ENCODE results near the gene CELF4.

CELF4 gene

DNA sequence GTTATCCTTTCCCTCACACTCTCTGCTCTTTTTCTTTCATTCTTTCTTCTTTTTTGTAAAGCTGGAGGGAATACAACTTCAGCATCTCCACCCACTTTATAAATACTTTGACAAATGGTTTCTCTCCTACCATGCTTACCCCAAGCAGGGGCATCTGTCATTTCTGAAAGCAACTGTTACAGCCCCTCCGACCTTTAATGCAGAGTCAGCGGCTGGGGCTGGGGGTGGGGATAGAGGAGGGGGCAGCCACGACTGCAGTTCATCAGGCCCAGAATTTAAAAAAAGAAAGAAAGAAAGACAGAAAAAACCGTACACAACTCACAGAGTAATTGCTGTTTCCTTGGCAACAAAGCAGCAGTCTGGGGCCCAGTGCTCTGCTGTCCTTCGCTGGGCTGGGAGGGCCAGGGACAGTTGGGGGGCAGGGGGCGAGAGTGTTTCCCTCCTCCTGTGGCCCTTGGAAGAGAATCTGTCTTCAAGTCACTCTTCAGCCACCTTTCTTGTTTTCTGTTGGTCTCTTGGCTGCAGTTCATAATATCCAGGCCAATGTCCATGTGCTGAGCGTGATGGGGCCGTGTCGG, 53.8 kb downstream of the CELF4 start:
- WGBS (ENCODE audit: insufficient coverage) = 92% methylated on average over 7 of the region's 9 CpGs
- peaks cover 0 to 11% (median 2%) of the 10 kb centered on the region in 5 experiments for H3K9me3 ChIP-seq (ENCODE audit: control extremely low read depth in 1 of 5, control insufficient read depth in 4 of 5, insufficient read depth in 2 of 5, low read depth in 1 of 5, low read length in 4 of 5)
- H3K4me3 ChIP-seq (ENCODE audit: control insufficient read depth in 1 of 7, extremely low read depth in 1 of 7, insufficient read depth in 4 of 7, low read depth in 2 of 7, low read length in 6 of 7) = no peak overlapping the region
- no peaks in the 10 kb centered on the region for H3K36me3 ChIP-seq (ENCODE audit: control insufficient read depth in 4 of 4, insufficient read depth in 4 of 4, low read length in 3 of 4)
- POLR2A ChIA-PET = no interaction called here
- no peak for DNase-seq
- H3K4me1 ChIP-seq (ENCODE audit: control extremely low read depth in 1 of 4, control insufficient read depth in 4 of 4, insufficient read depth in 4 of 4, low read length in 3 of 4) = no peaks in the 10 kb centered on the region
- no peak overlapping the region for H3K27ac ChIP-seq (ENCODE audit: insufficient read depth in 1 of 2, low read depth in 1 of 2, low read length in 2 of 2, poor library complexity in 1 of 2, severe bottlenecking in 2 of 2)
- CTCF ChIA-PET = no interaction called here
- peaks cover 0 to 27% (median 3%) of the 10 kb centered on the region in 5 experiments for H3K27me3 ChIP-seq (replicated peaks in 2 of 5; ENCODE audit: control insufficient read depth in 4 of 5, insufficient read depth in 5 of 5, low read length in 4 of 5)

DNA sequence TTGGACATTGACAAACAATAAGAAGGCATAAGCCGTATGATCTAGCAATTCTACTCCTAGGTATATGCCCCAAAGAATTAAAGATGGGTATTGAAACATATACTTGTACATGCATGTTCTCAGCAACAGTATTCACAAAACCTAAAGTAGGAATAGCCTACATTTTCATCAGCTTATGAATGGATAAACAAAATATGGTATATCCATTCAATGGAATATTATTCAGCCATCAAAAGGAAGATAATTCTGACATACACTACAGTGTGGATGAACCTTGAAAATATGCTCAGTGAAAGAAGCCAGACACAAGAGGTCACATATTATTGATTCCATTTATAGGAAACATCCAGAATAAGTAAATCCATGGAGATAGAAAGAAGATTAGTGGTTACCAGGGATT, 56.0 kb downstream of the CELF4 start:
- DNase-seq = no peak
- no peak overlapping the region for H3K4me3 ChIP-seq (ENCODE audit: control insufficient read depth in 1 of 7, extremely low read depth in 1 of 7, insufficient read depth in 4 of 7, low read depth in 2 of 7, low read length in 6 of 7)

DNA sequence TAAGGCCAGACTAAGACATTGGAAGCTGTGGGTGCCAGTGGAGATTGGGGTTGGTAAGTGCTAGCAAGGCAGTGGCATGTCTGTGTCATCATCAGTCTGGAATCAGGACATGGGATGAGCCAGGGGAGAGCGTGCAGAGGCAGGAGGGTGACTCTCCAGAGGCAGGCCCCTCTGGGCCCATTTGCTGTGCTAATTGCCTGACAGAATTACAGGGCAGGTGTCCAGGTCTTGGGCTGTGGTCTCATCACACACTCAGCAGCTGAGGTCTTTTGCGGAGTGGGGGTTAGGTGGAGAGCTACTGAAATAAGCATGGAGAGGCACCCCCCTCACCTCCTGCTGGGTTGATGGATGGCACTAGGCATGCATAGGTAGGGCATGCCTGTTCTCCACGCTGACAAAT, 57.4 kb downstream of the CELF4 start:
- peaks cover 0 to 11% (median 2%) of the 10 kb centered on the region in 5 experiments for H3K9me3 ChIP-seq (ENCODE audit: control extremely low read depth in 1 of 5, control insufficient read depth in 4 of 5, insufficient read depth in 2 of 5, low read depth in 1 of 5, low read length in 4 of 5)
- no peak overlapping the region for H3K27ac ChIP-seq (ENCODE audit: insufficient read depth in 1 of 2, low read depth in 1 of 2, low read length in 2 of 2, poor library complexity in 1 of 2, severe bottlenecking in 2 of 2)
- POLR2A ChIA-PET = no interaction called here
- no peak overlapping the region for H3K4me3 ChIP-seq (ENCODE audit: control insufficient read depth in 1 of 7, extremely low read depth in 1 of 7, insufficient read depth in 4 of 7, low read depth in 2 of 7, low read length in 6 of 7)
- CTCF ChIA-PET = no interaction called here
- no peak for DNase-seq
- H3K4me1 ChIP-seq (ENCODE audit: control extremely low read depth in 1 of 4, control insufficient read depth in 4 of 4, insufficient read depth in 4 of 4, low read length in 3 of 4) = no peaks in the 10 kb centered on the region
- 81% methylated on average over 3 of the region's 3 CpGs for WGBS (ENCODE audit: insufficient coverage)
- no peaks in the 10 kb centered on the region for H3K36me3 ChIP-seq (ENCODE audit: control insufficient read depth in 4 of 4, insufficient read depth in 4 of 4, low read length in 3 of 4)
- H3K27me3 ChIP-seq (replicated peaks in 2 of 5; ENCODE audit: control insufficient read depth in 4 of 5, insufficient read depth in 5 of 5, low read length in 4 of 5) = peaks cover 0 to 9% (median 3%) of the 10 kb centered on the region in 5 experiments

More for the DNA sequence above, 56.0 kb downstream of the CELF4 start:
- no peaks in the 10 kb centered on the region for H3K4me1 ChIP-seq (ENCODE audit: control extremely low read depth in 1 of 4, control insufficient read depth in 4 of 4, insufficient read depth in 4 of 4, low read length in 3 of 4)
- H3K36me3 ChIP-seq (ENCODE audit: control insufficient read depth in 4 of 4, insufficient read depth in 4 of 4, low read length in 3 of 4) = no peaks in the 10 kb centered on the region
- ChIA-PET POLR2A (no interaction called here), CTCF (no interaction called here)
- H3K27me3 ChIP-seq (replicated peaks in 2 of 5; ENCODE audit: control insufficient read depth in 4 of 5, insufficient read depth in 5 of 5, low read length in 4 of 5) = peaks cover 0 to 18% (median 3%) of the 10 kb centered on the region in 5 experiments
- peaks cover 0 to 11% (median 2%) of the 10 kb centered on the region in 5 experiments for H3K9me3 ChIP-seq (ENCODE audit: control extremely low read depth in 1 of 5, control insufficient read depth in 4 of 5, insufficient read depth in 2 of 5, low read depth in 1 of 5, low read length in 4 of 5)
- H3K27ac ChIP-seq (ENCODE audit: insufficient read depth in 1 of 2, low read depth in 1 of 2, low read length in 2 of 2, poor library complexity in 1 of 2, severe bottlenecking in 2 of 2) = no peak overlapping the region
- no CpG with 5 or more reads among the region's 1 CpG for WGBS (ENCODE audit: insufficient coverage)

DNA sequence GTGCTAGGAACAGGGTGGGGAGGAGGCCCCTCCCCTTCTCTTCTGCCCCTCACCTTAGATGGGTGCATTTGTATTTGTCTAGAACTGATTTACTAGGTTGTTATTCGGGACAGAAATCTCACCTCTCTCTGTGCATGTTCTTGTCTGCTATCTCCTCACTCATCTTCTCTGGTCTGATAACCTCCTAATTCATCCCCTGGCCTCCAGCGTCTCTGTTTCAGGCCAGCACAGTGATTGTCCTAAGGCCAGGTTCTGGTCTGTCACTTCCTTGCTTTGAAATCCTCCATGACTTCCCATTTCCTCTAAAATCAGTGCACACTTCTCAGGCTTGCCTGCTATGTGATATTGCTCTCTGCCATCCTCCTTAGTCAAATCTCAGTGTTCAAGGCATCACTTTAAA, 58.4 kb downstream of the CELF4 start:
- Histone ChIP-seq H3K4me1 (ENCODE audit: control extremely low read depth in 1 of 4, control insufficient read depth in 4 of 4, insufficient read depth in 4 of 4, low read length in 3 of 4) (no peaks in the 10 kb centered on the region), H3K4me3 (ENCODE audit: control insufficient read depth in 1 of 7, extremely low read depth in 1 of 7, insufficient read depth in 4 of 7, low read depth in 2 of 7, low read length in 6 of 7) (no peak overlapping the region), H3K36me3 (ENCODE audit: control insufficient read depth in 4 of 4, insufficient read depth in 4 of 4, low read length in 3 of 4) (no peaks in the 10 kb centered on the region), H3K27me3 (replicated peaks in 2 of 5; ENCODE audit: control insufficient read depth in 4 of 5, insufficient read depth in 5 of 5, low read length in 4 of 5) (peaks cover 0 to 4% (median 2%) of the 10 kb centered on the region in 5 experiments), H3K27ac (ENCODE audit: insufficient read depth in 1 of 2, low read depth in 1 of 2, low read length in 2 of 2, poor library complexity in 1 of 2, severe bottlenecking in 2 of 2) (no peak overlapping the region), H3K9me3 (ENCODE audit: control extremely low read depth in 1 of 5, control insufficient read depth in 4 of 5, insufficient read depth in 2 of 5, low read depth in 1 of 5, low read length in 4 of 5) (peaks cover 0 to 11% (median 2%) of the 10 kb centered on the region in 5 experiments)
- no peak for DNase-seq
- ChIA-PET POLR2A (no interaction called here), CTCF (no interaction called here)
- 42% methylated on average over 2 of the region's 2 CpGs for WGBS (ENCODE audit: insufficient coverage)

DNA sequence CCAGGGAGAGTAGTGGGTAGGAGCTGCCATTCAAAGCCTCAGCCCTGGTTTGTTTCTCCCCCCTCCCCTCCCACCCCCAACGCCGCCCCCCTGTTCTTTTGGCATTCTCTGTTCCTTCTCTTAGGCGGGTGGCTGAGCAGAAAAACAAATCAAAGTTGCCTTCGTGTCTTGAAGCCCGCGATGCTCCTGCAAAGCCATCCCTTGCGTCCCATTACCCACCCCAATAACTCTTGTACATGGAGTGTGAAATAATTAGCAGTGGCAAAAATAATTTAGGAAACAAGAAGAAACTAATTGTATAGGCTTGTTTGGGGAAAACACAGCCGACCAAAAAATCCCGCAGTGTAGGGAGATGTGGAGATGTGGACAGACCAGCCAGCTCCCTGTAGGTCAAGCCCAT, 59.6 kb downstream of the CELF4 start:
- POLR2A ChIA-PET = no interaction called here
- no peak for DNase-seq
- Histone ChIP-seq H3K4me1 (ENCODE audit: control extremely low read depth in 1 of 4, control insufficient read depth in 4 of 4, insufficient read depth in 4 of 4, low read length in 3 of 4) (no peaks in the 10 kb centered on the region), H3K27ac (ENCODE audit: insufficient read depth in 1 of 2, low read depth in 1 of 2, low read length in 2 of 2, poor library complexity in 1 of 2, severe bottlenecking in 2 of 2) (no peak overlapping the region), H3K9me3 (ENCODE audit: control extremely low read depth in 1 of 5, control insufficient read depth in 4 of 5, insufficient read depth in 2 of 5, low read depth in 1 of 5, low read length in 4 of 5) (peaks cover 0 to 11% (median 2%) of the 10 kb centered on the region in 5 experiments), H3K4me3 (ENCODE audit: control insufficient read depth in 1 of 7, extremely low read depth in 1 of 7, insufficient read depth in 4 of 7, low read depth in 2 of 7, low read length in 6 of 7) (no peak overlapping the region), H3K36me3 (ENCODE audit: control insufficient read depth in 4 of 4, insufficient read depth in 4 of 4, low read length in 3 of 4) (no peaks in the 10 kb centered on the region), H3K27me3 (replicated peaks in 2 of 5; ENCODE audit: control insufficient read depth in 4 of 5, insufficient read depth in 5 of 5, low read length in 4 of 5) (peaks cover 0 to 4% (median 0%) of the 10 kb centered on the region in 5 experiments)
- CTCF ChIA-PET = no interaction called here
- whole genome bisulfite sequencing (ENCODE audit: insufficient coverage) = 72% methylated on average over 2 of the region's 9 CpGs

DNA sequence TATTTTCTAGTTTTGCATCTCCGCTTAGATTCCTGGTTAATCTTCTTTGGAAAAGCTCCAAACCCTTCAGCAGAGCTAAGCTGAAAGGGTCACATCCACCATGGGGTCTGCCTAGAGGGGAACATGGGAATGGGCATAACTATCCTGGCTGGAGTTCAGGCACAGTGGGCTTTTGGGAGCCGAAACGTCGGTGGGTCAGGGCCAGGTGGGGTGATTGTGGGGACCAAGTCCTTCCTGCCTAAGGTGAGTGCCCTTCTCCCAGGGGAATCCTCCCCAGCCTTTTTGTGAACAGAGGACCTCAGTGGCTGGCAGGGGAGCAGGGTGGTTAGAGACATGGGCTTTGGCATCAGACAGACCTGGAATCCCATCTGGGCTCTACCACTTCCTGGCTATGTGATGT, 60.3 kb downstream of the CELF4 start:
- WGBS (ENCODE audit: insufficient coverage) = 91% methylated on average over 3 of the region's 4 CpGs
- Histone ChIP-seq H3K9me3 (ENCODE audit: control extremely low read depth in 1 of 5, control insufficient read depth in 4 of 5, insufficient read depth in 2 of 5, low read depth in 1 of 5, low read length in 4 of 5) (peaks cover 0 to 9% (median 2%) of the 10 kb centered on the region in 5 experiments), H3K27me3 (replicated peaks in 2 of 5; ENCODE audit: control insufficient read depth in 4 of 5, insufficient read depth in 5 of 5, low read length in 4 of 5) (peaks cover 0 to 4% (median 0%) of the 10 kb centered on the region in 5 experiments), H3K4me3 (ENCODE audit: control insufficient read depth in 1 of 7, extremely low read depth in 1 of 7, insufficient read depth in 4 of 7, low read depth in 2 of 7, low read length in 6 of 7) (no peak overlapping the region), H3K27ac (ENCODE audit: insufficient read depth in 1 of 2, low read depth in 1 of 2, low read length in 2 of 2, poor library complexity in 1 of 2, severe bottlenecking in 2 of 2) (no peak overlapping the region), H3K4me1 (ENCODE audit: control extremely low read depth in 1 of 4, control insufficient read depth in 4 of 4, insufficient read depth in 4 of 4, low read length in 3 of 4) (no peaks in the 10 kb centered on the region), H3K36me3 (ENCODE audit: control insufficient read depth in 4 of 4, insufficient read depth in 4 of 4, low read length in 3 of 4) (no peaks in the 10 kb centered on the region)
- no peak for DNase-seq
- POLR2A ChIA-PET = no interaction called here
- CTCF ChIA-PET = no interaction called here

DNA sequence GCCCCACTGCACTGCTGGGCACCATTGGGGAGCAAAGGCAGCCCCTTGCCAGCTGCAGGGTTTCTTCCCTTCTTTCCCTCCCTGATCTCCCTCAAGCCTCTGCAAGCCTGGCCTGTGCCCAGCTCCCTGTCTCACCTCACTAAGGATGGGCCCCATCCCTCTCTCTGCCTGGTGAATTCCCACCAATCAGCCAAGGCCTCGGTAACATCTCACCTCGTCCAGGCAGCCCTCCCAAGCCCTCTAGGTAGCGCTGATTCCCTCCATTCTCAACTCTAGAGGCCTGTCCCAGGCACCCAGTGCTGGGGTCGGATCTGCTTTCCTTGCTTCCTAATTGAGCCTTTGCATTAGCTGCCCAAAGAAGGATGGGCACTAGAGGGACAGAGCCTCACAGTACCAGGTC, 63.0 kb downstream of the CELF4 start:
- WGBS (ENCODE audit: insufficient coverage) = 59% methylated on average over 4 of the region's 4 CpGs
- Histone ChIP-seq H3K27me3 (replicated peaks in 2 of 5; ENCODE audit: control insufficient read depth in 4 of 5, insufficient read depth in 5 of 5, low read length in 4 of 5) (peaks cover 0 to 3% (median 0%) of the 10 kb centered on the region in 5 experiments), H3K36me3 (ENCODE audit: control insufficient read depth in 4 of 4, insufficient read depth in 4 of 4, low read length in 3 of 4) (no peaks in the 10 kb centered on the region), H3K4me3 (ENCODE audit: control insufficient read depth in 1 of 7, extremely low read depth in 1 of 7, insufficient read depth in 4 of 7, low read depth in 2 of 7, low read length in 6 of 7) (no peak overlapping the region), H3K27ac (ENCODE audit: insufficient read depth in 1 of 2, low read depth in 1 of 2, low read length in 2 of 2, poor library complexity in 1 of 2, severe bottlenecking in 2 of 2) (no peak overlapping the region), H3K9me3 (ENCODE audit: control extremely low read depth in 1 of 5, control insufficient read depth in 4 of 5, insufficient read depth in 2 of 5, low read depth in 1 of 5, low read length in 4 of 5) (no peaks in the 10 kb centered on the region), H3K4me1 (ENCODE audit: control extremely low read depth in 1 of 4, control insufficient read depth in 4 of 4, insufficient read depth in 4 of 4, low read length in 3 of 4) (no peaks in the 10 kb centered on the region)
- DNase-seq = no peak
- POLR2A ChIA-PET = no interaction called here
- CTCF ChIA-PET = no interaction called here

Measured in common myeloid progenitor, CD34-positive (primary cell).